H1 (cell line): ENCODE measurements around the gene EXOSC7.
"Not testable (repeated sequence)": the region's sequence is repeated elsewhere in the genome, so short reads cannot be mapped to it uniquely, and the experiment has no call there.

Experiments used
- CTCF ChIP-seq, 3 experiments: IDR thresholded peaks; 1 replicate in 2 of 3; 2 replicates in 1 of 3; pipeline versions ENCODE4 v1.5.1 to v1.6.1; 2011; ENCODE audit warnings: low read length in 3 of 3, mild to moderate bottlenecking in 3 of 3, inconsistent platforms in 2 of 3, low read depth in 1 of 3, moderate library complexity in 1 of 3; ENCODE audit not compliant: insufficient read depth in 1 of 3; ENCODE audit errors: control extremely low read depth in 1 of 3
- EGR1 ChIP-seq: IDR thresholded peaks from 2 replicates; pipeline ENCODE4 v1.6.1; 2011; ENCODE audit warnings: low read depth, low read length, borderline replicate concordance
- GABPA ChIP-seq: IDR thresholded peaks from 2 replicates; pipeline ENCODE4 v1.6.1; 2011; ENCODE audit warnings: mild to moderate bottlenecking, low read length, moderate library complexity, borderline replicate concordance; ENCODE audit not compliant: insufficient read depth
- HDAC6 ChIP-seq: IDR thresholded peaks from one replicate; pipeline ENCODE4 v1.7.1; 2012; ENCODE audit warnings: low read depth, mild to moderate bottlenecking, inconsistent platforms, low read length, moderate library complexity

- not testable (repeated sequence) for TF ChIP-seq GABPA; EGR1; HDAC6; CTCF (IDR thresholded peaks at IDR 0.05; ENCODE audit: control extremely low read depth in 1 of 3, insufficient read depth in 1 of 3, low read depth in 1 of 3, low read length in 3 of 3)
Measured at GRCh38 chr3:44949770-44950169, 26.3 kb upstream of the EXOSC7 start.
